ENCODE measurements around the gene SUMO1.
"Not testable (repeated sequence)": the region's sequence is repeated elsewhere in the genome, so short reads cannot be mapped to it uniquely, and the experiment has no call there.

Gene SUMO1

DNA sequence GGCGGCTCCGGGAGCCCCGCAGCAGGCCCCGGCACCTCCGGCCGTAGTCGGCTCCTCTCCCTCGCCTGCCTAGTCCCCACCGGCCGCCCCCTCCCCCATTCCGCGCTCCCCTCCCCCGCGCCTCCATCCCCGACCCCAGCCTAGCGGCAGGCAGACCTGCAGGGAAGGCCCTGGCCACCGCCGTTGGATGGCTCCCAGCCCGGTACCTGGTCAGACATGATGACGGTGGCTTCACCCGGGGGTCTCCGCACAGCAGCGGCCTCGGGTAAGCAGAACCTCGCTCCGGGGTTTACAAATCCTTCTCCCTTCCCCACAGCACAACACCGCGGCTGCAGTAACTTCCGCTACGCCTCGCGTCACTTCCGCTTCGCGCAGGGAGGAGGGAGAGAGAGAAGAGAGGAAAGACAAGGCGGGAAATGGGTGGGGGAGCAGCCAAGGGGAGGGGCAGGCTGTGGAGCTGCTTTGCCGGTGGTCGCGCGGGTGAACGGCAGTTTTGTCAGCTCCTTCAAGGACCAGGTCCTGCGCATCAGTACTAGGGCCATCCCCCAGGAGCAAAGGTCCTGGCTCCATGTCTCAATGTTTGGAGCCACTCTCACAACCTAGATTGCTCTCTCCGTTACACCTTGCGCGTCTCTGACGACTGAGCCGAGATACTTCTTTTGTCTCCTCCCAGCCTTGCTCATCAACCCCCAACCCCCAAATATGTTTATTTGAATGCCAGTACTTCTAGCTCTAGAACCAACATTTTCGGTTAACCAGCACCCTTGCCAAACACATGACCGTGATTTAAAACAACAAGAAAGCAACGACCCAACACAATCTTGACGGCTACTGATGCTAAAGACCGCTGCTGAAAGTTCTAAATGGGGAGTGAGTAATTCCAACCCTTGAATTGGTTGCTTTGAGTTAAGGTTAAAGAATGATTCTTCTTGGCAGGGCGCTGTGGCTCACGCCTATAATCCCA is at the start of gene SUMO1:
TSS of gene SUMO1 (minus strand) at position 364 of the 964 bp plus-strand sequence. CDS start at position 218, 146 bp downstream.
- DNase-seq: peak; percentile 89

DNA sequence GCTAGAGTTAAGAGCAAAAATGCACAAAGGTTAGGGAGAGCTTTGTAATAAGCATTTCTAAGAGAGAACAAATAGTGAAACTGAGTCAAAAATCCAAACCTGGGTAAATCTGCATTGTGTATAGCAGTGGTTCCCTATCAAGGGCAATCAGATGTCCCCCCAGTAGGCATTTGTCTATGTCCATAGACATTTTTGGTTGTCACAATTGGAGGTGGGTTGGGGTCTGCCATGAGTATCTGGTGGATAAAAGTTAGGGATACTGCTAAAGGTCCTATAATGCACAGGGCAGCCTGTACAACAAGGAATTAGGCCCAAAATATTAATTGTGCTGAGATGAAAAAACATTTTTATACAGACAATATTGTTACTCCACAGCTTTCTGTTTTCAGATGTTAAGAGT is 48.2 kb upstream of the SUMO1 start:
- DNase-seq: no peak

DNA sequence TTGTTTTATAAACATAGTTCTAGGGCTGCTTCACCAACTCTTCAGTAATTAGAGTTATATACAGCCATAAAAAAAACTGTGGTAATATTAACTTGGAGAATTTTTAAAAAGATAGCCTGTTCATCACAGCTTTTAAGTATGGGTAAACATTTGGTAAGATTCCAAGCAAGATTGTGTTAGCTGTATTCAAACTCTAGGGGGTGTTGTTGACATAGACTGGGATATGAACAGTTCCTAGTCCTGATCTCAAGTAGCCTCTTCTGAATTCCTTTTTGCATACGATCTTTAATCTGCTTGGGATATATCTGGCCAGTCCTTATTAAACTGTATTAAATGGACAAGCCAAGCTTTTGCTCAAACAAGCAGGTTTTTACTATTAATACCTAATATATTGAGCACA is 40.5 kb upstream of the SUMO1 start:
- no peak for DNase-seq

DNA sequence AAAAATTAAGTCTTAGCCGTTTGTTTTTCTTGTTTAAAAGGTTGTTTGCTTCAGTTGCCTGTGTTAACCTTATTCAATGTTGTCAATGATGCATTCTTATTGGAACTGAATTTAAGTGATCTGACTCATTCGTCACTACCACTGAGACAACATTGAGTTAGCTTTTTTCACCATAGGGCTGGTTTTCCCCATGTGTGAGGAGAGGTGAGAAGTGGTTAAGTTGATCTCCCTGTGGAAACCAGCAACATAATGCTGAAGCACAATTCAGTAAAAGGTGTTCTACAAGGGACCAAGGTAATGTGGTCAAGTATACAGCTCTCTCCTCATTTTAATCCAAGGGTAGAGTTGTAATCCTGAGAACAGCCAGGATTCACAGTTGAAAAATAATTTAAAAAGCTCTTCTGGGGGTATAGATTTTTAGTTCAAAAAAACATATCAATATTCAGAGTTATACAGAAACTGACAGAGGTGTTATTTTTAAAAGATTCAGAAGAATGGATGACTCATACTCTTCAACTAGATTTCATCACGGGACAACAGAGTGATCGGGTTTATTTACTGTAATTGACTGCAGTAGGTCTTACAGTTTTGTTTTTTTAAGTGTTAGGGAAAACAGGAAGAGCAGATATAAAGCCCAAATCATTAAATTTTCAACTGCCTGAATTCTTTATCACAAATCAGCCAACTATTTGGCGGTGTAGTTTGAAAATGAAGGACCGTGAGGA is 39.8 kb upstream of the SUMO1 start:
- no peak for DNase-seq

GRCh38 chr2:202276078-202276720 is 37.8 kb upstream of the SUMO1 start:
- not testable (repeated sequence) for DNase-seq

GRCh38 chr2:202270487-202270886 is 32.1 kb upstream of the SUMO1 start:
- no peak for DNase-seq

DNA sequence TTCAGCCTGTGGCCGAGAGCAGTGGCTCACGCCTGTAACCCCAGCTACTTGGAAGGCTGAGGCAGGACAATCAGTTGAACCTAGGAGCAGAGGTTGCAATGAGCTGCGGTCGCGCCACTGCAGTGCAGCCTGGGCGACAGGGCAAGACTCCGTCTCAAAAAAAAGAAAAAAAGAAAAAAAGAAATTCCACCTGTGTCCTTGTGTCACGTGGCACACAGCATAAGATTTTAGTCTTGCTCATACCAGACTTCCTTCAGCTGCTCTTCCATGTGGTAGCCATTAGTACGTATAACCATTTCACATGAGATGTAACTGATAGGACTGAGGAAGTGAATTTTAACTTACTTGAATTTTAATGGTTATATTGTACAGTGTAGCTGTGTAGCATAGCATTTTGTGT is 31.2 kb upstream of the SUMO1 start:
- DNase-seq: no peak

DNA sequence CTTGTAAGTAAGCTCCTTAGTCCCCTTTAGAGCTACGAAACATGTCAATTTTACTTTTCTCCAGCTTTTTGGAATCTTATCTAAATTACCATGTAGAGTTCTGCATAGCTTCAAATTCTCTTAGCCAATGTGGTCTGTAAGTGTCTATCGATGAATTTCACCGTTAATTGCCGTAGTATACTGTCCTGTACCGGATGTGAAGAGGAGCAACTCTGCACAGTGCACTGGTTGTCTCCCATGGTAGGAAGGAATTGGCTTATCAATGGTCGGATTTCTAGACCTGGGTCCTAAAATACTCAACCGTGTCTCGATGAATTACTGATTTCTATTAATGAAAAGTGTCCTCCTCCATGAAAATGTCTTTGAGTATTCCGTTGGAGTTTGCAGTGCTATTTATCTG is 29.1 kb upstream of the SUMO1 start:
- DNase-seq: no peak

DNA sequence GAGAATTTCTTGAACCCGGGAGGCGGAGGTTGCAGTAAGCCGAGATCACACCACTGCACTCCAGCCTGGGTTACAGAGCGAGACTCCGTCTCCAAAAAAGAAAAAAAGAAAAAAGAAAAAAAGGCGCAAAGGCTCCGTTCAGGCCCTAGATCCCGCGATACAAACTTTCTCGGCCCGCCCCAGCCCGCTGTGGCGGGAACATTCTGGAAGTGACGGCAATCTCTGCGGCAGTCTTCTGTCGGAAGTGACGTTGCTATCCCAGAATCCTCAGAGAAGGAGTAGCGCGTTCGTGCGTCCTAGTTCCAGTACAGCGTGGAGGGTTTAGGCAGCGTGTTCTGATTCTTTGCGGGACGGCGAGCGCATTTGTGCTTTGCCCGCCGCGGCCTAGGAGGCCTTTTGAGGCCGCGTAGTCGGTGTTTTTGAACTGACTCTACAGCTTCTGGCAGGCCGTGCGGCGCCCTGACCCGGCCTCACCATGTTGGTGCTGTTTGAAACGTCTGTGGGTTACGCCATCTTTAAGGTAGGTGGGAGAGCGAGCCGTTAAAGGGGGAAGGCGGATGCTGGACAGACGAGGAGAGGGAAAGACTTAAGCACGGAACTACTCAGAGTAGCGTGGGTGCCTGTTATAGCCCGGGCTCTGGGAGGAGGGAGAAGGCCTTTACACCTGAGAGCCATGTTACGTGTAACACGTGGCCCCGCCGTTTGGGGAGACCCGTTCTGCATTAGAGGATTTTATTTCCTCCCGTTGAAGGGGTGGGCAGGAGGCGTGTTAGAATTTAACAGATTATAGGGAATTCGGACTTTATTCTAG is 27.3 kb upstream of the SUMO1 start, which contains the start of gene NOP58:
TSS of gene NOP58 (plus strand) at position 297 of the 811 bp plus-strand sequence. CDS start at position 476, 179 bp downstream.
- DNase-seq: peak; percentile 86

DNA sequence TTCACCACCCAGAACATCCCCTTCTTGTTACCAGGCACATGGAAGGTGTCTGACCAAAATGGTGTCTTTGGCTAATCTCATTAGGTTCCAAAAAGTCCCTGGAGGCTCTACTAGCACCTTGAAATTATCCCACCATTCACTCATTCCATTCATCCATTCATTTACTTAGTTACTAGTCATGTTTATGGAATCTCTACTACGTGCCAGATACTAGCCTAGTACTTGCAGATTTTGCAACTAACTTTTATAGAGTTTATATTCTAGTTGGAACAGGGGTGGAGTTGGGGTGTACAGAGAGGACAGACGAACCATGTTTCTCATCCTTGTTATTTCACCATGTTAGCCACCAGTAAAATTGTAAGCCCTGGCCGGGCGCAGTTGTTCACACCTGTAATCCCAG is 23.1 kb upstream of the SUMO1 start:
- no peak for DNase-seq

DNA sequence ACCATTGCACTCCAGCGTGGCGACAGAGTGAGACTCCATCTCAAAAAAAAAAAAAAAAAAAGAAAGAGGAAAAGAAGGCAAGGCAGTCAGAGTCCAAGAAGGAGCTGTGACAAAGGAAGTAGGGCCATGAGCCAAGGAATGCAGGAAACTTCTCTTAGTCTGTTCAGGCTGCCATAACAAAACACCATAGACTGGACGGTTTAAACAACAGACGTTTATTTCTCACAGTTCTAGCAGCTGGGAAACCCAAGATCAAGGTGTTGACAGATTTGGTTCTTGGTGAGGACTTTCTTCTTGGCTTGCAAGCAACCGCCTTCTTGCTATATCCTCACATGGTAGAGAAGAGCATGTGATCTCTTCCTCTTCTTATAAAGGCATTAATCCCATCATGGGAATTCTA is 13.1 kb upstream of the SUMO1 start:
- DNase-seq: no peak

DNA sequence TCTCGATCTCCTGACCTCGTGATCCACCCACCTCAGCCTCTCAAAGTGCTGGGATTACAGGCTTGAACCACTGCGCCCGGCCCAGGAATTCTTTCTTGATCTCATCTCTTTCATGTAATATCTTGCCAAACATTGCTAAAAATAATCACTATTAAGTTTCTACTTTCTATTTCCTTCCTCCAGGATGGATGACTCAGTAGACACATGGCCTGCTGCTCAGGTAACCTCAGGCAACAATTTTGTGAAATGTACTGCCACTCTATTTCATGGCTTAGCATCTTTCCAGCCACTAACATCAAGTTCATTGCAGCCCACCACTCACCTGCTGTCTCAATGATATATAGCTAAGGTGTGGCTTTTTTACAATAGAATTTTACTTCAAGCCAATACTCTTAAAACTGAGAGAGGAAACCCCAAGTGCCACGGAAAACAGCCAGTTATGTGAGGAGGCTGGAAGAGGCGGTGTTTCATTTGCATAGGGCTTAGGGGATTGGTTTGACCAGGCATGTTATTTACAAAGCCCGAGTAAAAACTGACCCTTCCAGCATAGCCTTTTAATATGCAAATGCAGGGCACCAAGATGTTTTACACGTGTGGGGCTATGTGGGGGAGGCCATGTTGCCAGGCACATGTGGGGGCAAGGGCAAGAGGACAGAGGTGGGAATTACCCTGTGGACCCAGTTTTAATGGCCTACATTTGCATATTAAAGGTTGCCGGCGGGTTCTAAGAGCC is 11.3 kb upstream of the SUMO1 start:
- no peak for DNase-seq

- DNase-seq: not testable (repeated sequence)
Observed at GRCh38 chr2:202247710-202248109, 9.3 kb upstream of the SUMO1 start.

GRCh38 chr2:202237787-202238233 is 587 bp downstream of the SUMO1 start:
- peak; percentile 20 for DNase-seq

GRCh38 chr2:202221873-202222272 is 16.5 kb downstream of the SUMO1 start:
- DNase-seq: no peak

- DNase-seq: no peak
Observed at GRCh38 chr2:202215179-202215578, 23.2 kb downstream of the SUMO1 start.

GRCh38 chr2:202208526-202208925 is 29.9 kb downstream of the SUMO1 start:
- DNase-seq: no peak

DNA sequence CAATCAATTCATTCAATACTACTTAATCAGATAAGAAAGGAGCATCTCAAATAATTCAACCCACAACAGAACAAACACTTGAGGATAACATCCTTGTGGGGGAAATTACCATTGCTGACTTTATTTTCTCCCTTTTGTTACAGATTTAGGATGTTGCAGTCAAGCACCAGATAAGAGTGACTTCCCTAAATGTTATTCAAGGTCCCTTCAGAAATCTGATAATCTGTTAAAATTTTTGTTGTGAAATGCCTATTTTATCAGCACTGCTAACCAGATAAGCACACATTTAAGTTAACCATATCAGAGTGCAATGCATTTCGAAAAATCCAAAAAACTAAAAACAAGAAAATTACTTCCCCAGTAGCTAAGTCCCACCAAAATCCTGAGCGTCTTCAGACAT is 33.5 kb downstream of the SUMO1 start:
- DNase-seq: no peak

DNA sequence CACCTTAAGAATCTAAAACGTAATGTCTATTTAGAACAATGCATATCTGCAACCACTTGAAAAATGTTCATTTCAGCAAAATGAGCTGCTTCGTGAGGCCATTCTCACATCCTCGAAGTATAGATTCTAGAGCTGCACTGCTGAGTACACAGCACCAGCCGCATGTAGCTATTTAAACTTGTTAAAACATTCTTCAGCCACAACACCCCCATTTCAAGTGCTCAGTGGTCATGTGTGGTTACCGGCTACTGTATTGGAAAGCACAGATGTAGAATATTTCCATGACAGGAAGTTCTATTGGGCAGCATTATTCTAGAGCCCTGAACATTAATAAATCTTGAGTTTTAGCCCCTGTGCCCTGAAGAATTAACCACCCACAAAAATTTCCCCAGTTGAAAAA is 35.0 kb downstream of the SUMO1 start:
- DNase-seq: no peak

DNA sequence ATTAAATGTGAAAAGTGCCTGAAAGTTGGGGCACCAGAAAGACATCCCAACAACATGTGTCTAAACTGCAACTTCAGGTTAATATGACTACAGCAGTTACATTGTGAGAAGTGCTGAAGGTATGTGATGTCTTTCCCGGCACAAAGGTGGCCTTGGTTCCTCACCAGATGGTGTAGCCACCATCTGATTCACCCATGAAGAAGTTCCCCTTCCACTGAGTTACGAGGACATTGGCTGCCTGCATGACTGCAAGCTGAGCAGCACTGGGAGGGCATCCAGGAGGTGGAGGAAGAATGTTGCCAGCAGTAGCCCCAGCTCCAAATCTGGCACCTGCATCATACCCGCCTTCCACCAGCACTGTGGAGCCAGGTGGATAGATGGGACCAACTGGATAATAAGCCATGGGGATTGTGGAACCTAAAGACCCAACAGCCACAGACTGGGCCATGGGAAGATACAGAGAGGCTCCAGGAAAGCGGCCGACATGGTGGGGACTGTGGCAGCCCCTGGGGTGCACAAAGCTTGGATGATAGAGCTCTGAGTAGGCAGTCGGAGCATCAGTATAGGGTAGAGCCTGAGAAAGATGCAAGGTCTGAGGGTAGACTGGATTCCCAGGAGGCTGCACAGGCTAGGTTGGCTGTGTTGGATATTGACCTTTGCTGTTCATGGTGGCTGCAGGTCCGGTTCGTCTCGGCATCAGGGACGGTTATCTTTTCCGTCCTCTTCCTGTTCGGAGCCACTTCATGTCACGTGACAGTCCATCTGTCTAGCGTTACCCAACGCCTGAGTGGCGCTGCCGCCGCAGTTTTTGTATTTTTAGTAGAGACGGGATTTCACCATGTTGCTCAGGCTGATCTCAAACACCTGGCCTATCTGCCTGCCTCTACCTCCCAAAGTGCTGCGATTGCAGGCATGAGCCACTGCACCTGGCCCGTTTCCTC is 36.9 kb downstream of the SUMO1 start:
- no peak for DNase-seq

Measured in activated CD4-positive, alpha-beta T cell treated with anti-CD3 and anti-CD28 coated beads, Interleukin-2, amount 50 U/mL, for 1 hour (primary cell).